Measurements from ENCODE around the gene SLC35F3. TPM values are rescaled to one million over a fixed set of nuclear protein-coding genes. Genes with fewer than 3 reads are reported as not detected.

The SLC35F3 gene
- total and polyA plus RNA-seq, 7 donors = under 0.01 to 0.54 (median 0.28) TPM; not detected in 2

DNA sequence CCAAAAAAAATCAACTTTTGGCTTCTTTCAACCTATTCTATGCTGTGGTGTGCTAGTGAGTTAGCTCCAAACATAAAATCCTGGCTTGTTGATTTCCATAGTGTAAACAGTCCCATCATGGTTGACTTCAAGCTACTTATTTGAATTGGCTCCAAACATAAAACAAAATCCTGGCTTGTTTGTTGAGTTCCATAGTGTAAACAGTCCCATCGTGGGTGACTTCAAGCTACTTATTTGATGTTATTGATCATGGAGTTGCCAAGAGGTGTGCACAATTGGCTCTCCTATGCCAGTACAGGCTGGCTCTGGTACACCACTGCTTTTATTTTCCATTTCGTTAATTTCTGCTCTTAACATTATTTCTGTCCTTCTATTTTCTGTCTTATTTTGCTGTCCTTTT is 466.9 kb downstream of the SLC35F3 start:
- peaks cover 0 to 25% (median 23%) of the 10 kb centered on the region in 4 donors for H3K4me1 ChIP-seq
- intact Hi-C loops (cut with DNase I) = no loop called here

DNA sequence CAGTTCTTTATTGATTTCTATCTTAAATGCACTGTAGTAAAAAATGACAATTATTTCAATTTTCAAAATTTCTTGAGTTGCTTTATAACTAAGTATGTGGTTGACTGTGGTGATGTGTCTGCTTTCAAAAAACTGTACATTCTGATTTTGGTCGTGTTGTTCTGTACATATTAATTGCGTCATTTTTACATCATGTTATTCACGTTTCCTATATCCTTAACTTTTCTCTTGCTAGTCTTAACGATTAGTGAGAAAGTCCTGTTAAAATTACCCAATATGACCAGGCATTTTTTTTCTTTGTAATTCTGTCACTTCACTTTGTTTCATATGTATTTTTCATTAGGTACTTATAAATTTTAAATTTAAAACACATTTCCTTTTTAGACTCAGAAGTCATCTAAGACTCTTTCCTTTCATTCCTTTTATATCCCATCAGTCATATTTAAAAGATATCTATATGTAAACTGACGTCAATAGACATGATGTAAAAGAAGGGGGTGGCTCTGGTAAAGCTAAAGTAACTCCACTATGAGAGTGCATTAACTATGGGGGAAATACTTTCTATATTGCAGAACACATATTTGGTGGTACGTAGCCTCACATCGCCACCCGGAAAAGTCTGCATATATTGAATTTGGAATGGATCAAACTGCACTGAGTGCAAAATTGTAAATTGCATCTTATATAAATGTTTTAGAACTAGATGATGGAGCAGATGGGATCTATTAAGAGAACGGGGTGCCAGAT is 467.7 kb downstream of the SLC35F3 start:
- H3K4me1 ChIP-seq = peaks cover 0 to 25% (median 23%) of the 10 kb centered on the region in 4 donors
- no peaks in the 10 kb centered on the region for H3K27me3 ChIP-seq
- H3K36me3 ChIP-seq = peaks cover 0 to 17% (median 8%) of the 10 kb centered on the region in 4 donors
- H3K9me3 ChIP-seq = peaks cover 0 to 2% (median 0%) of the 10 kb centered on the region in 4 donors
- 41 to 57% methylated on average over 9 of the region's 9 CpGs for WGBS, 2 donors
- H3K27ac ChIP-seq = peak overlapping the region; percentile 91 to 94 (median 92)
- H3K4me3 ChIP-seq = peak overlapping the region; percentile 75 to 89 (median 82)
- DNase-seq = no peak
- intact Hi-C loops (cut with DNase I) = no loop called here
- TF ChIP-seq POLR2A (IDR thresholded peaks at IDR 0.05) (no peak), EP300 (IDR thresholded peaks at IDR 0.05) (no peak), POLR2AphosphoS5 (IDR thresholded peaks at IDR 0.05) (no peak)
- TF ChIP-seq, protein P1, sequence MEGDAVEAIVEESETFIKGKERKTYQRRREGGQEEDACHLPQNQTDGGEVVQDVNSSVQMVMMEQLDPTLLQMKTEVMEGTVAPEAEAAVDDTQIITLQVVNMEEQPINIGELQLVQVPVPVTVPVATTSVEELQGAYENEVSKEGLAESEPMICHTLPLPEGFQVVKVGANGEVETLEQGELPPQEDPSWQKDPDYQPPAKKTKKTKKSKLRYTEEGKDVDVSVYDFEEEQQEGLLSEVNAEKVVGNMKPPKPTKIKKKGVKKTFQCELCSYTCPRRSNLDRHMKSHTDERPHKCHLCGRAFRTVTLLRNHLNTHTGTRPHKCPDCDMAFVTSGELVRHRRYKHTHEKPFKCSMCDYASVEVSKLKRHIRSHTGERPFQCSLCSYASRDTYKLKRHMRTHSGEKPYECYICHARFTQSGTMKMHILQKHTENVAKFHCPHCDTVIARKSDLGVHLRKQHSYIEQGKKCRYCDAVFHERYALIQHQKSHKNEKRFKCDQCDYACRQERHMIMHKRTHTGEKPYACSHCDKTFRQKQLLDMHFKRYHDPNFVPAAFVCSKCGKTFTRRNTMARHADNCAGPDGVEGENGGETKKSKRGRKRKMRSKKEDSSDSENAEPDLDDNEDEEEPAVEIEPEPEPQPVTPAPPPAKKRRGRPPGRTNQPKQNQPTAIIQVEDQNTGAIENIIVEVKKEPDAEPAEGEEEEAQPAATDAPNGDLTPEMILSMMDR (IDR thresholded peaks at IDR 0.05) = no peak

More for the DNA sequence above, 466.9 kb downstream of the SLC35F3 start:
- TF ChIP-seq, protein P1 (IDR thresholded peaks at IDR 0.05) = no peak
- TF ChIP-seq POLR2A (IDR thresholded peaks at IDR 0.05) = no peak
- no peak for TF ChIP-seq POLR2AphosphoS5 (IDR thresholded peaks at IDR 0.05)
- no peak for TF ChIP-seq EP300 (IDR thresholded peaks at IDR 0.05)
- Histone ChIP-seq H3K4me3 (no peak overlapping the region), H3K9me3 (peaks cover 0 to 2% (median 0%) of the 10 kb centered on the region in 4 donors), H3K27ac (no peak overlapping the region), H3K36me3 (peaks cover 0 to 9% (median 4%) of the 10 kb centered on the region in 4 donors), H3K27me3 (no peaks in the 10 kb centered on the region)
- WGBS, 2 donors = 46 to 67% methylated on average over 2 of the region's 2 CpGs
- no peak for DNase-seq

GRCh38 chr1:234373064-234373958 is 468.8 kb downstream of the SLC35F3 start, which contains the start of gene COA6:
COA6 (plus strand) TSS chr1:234373456; CDS start chr1:234373467, 11 bp downstream.
- Histone ChIP-seq H3K9me3 (no peaks in the 10 kb centered on the region), H3K36me3 (peaks cover 0 to 28% (median 11%) of the 10 kb centered on the region in 4 donors), H3K4me3 (peak within 1 kb of the TSS; percentile 75 to 89 (median 82)), H3K27me3 (no peaks in the 10 kb centered on the region), H3K27ac (peak within 1 kb of the TSS; percentile 91 to 94 (median 92)), H3K4me1 (peaks cover 0 to 25% (median 23%) of the 10 kb centered on the region in 4 donors)
- DNase-seq = peak; percentile 94
- WGBS, 2 donors = 0% methylated on average over 62 of the region's 62 CpGs
- peak in 1 of 4 donors; percentile 24 for TF ChIP-seq EP300 (IDR thresholded peaks at IDR 0.05)
- TF ChIP-seq, protein P1 (IDR thresholded peaks at IDR 0.05) = no peak
- peak; percentile 75 to 86 for TF ChIP-seq POLR2A (IDR thresholded peaks at IDR 0.05)
- peak; percentile 91 to 95 (median 94) for TF ChIP-seq POLR2AphosphoS5 (IDR thresholded peaks at IDR 0.05)
- intact Hi-C loops (cut with DNase I) = no loop called here

- H3K9me3 ChIP-seq = no peaks in the 10 kb centered on the region
- peaks cover 0 to 33% (median 11%) of the 10 kb centered on the region in 4 donors for H3K36me3 ChIP-seq
- intact Hi-C loops (cut with DNase I) = no loop called here
- no peak for TF ChIP-seq POLR2AphosphoS5 (IDR thresholded peaks at IDR 0.05)
- WGBS, 2 donors = 1 to 7% methylated on average over 6 of the region's 6 CpGs
- H3K4me1 ChIP-seq = peaks cover 0 to 25% (median 23%) of the 10 kb centered on the region in 4 donors
- no peaks in the 10 kb centered on the region for H3K27me3 ChIP-seq
- no peak for DNase-seq
- peak overlapping the region; percentile 91 to 94 (median 92) for H3K27ac ChIP-seq
- peak overlapping the region; percentile 75 to 89 (median 82) for H3K4me3 ChIP-seq
Measured at GRCh38 chr1:234373959-234374254, 469.4 kb downstream of the SLC35F3 start.

Small RNAs within 50 kb of the gene (small RNA-seq; reads per million reads assigned to genes)
- gene MIR4671 = 0 to 0.22 (median 0) reads per million in 3 donors
